GM12878 (cell line): Measurements from ENCODE around the gene OR2Y1. TPM values are rescaled to one million over a fixed set of nuclear protein-coding genes. Genes with fewer than 3 reads are reported as not detected.

Experiments
- ATAC-seq: fragments of 200-7000 bp; cut with Tn5 transposase; 3 replicates; pipeline ENCODE4 v1.9.1; 2020; ENCODE audit warnings: mild to moderate bottlenecking, moderate library complexity
- BruUV-seq: library from RNA; stranded (reverse); fragments of 400-500 nt; replicated peaks from 2 replicates; lab custom pipeline; 2021; lab: Mats Ljungman, UMichigan
- CTCF ChIA-PET: fragments of 300-600 bp; sonication (Branson Sonifier 250); formaldehyde crosslinking; extraction: SDS; loops from one replicate; lab custom pipeline; 2021; ENCODE audit warnings: inconsistent platforms; lab: Yijun Ruan, JAX
- POLR2A ChIA-PET: fragments of 350-600 bp; formaldehyde crosslinking; extraction: SDS; loops from one replicate; lab custom pipeline; 2021; ENCODE audit warnings: inconsistent platforms; lab: Charles Lee
- RAD21 ChIA-PET: fragments of 300-600 bp; sonication (Branson Sonifier 250); formaldehyde crosslinking; loops from one replicate; lab custom pipeline; 2023; ENCODE audit warnings: antibody characterized with exemption; ENCODE audit not compliant: unreplicated experiment; lab: Charles Lee
- SMC1A ChIA-PET: fragments of 300-600 bp; sonication (Branson Sonifier 250); formaldehyde crosslinking; loops from one replicate; lab custom pipeline; 2023; ENCODE audit not compliant: unreplicated experiment, uncharacterized antibody; lab: Charles Lee
- DNase-seq: peaks from one replicate; pipeline ENCODE4 v3.0.0-alpha.2; 2011; ENCODE audit warnings: low read depth, low spot score
- FAIRE-seq: peaks from 3 replicates; lab custom pipeline; 2011; peaks lifted over from hg19 to GRCh38; lab: Jason Lieb, UNC
- H2AFZ ChIP-seq: 2 replicates; pipeline ENCODE4 v1.6.0; 2011; ENCODE audit warnings: low read depth, low read length, control low read depth; ENCODE audit not compliant: control insufficient read depth
- H3K27ac ChIP-seq: 2 replicates; pipeline ENCODE4 v1.5.1; 2011; ENCODE audit warnings: control low read depth; ENCODE audit not compliant: control insufficient read depth, insufficient read depth
- H3K27me3 ChIP-seq, 2 experiments: replicated peaks in 1 of 2; 2 replicates each; pipeline versions ENCODE4 v1.6.0 to v1.6.1; 2011; ENCODE audit warnings: low read length in 1 of 2; ENCODE audit not compliant: control insufficient read depth in 2 of 2, insufficient read depth in 2 of 2
- H3K36me3 ChIP-seq, 2 experiments: 2 replicates each; pipeline ENCODE4 v1.5.1; 2011; ENCODE audit warnings: low read length in 1 of 2; ENCODE audit not compliant: control insufficient read depth in 2 of 2, insufficient read depth in 2 of 2
- H3K4me1 ChIP-seq: 2 replicates; pipeline ENCODE4 v1.6.1; 2011; ENCODE audit warnings: mild to moderate bottlenecking, low read length, moderate library complexity, mixed read lengths; ENCODE audit not compliant: control insufficient read depth, insufficient read depth
- H3K4me2 ChIP-seq: 2 replicates; pipeline ENCODE4 v1.6.0; 2011; ENCODE audit warnings: control low read depth; ENCODE audit not compliant: control insufficient read depth, insufficient read depth
- H3K4me3 ChIP-seq: fragments of 200-600 bp; sonication (generic); 2 replicates; pipeline ENCODE4 v1.5.1; 2016
- H3K79me2 ChIP-seq: 2 replicates; pipeline ENCODE4 v1.6.0; 2011; ENCODE audit warnings: low read length; ENCODE audit not compliant: control insufficient read depth, insufficient read depth
- H3K9ac ChIP-seq: 2 replicates; pipeline ENCODE4 v1.8.0; 2011; ENCODE audit warnings: low read length, control low read depth, mixed read lengths; ENCODE audit not compliant: control insufficient read depth, insufficient read depth
- H3K9me3 ChIP-seq: replicated peaks from 3 replicates; pipeline ENCODE4 v1.5.1; 2011; ENCODE audit warnings: mild to moderate bottlenecking, low read length; ENCODE audit not compliant: control insufficient read depth, insufficient read depth
- H4K20me1 ChIP-seq: 2 replicates; pipeline ENCODE4 v1.6.0; 2011; ENCODE audit not compliant: control insufficient read depth, insufficient read depth
- BCL11A ChIP-seq: IDR thresholded peaks from 2 replicates; pipeline ENCODE4 v1.6.1; 2011; ENCODE audit warnings: low read depth, low read length
- CBX3 ChIP-seq: fragments of 200-600 bp; sonication (generic); IDR thresholded peaks from 2 replicates; pipeline ENCODE4 v1.6.1; 2016; ENCODE audit warnings: low read depth, borderline replicate concordance
- CHD1 ChIP-seq: IDR thresholded peaks from 2 replicates; pipeline ENCODE4 v1.6.1; 2012; ENCODE audit warnings: low read depth, low read length, improper control_type of control experiment
- DPF2 ChIP-seq: fragments of 450-650 bp; IDR thresholded peaks from 2 replicates; pipeline ENCODE4 v1.6.1; 2017; ENCODE audit warnings: mild to moderate bottlenecking
- EP300 ChIP-seq, 2 experiments: fragments of 150-350 bp in 1 of 2; IDR thresholded peaks; 2 replicates each; pipeline ENCODE4 v1.6.1; 2011 to 2012; ENCODE audit warnings: low read depth in 2 of 2, low read length in 2 of 2, borderline replicate concordance in 1 of 2, improper control_type of control experiment in 1 of 2, inconsistent platforms in 1 of 2; ENCODE audit not compliant: control insufficient read depth in 1 of 2
- FOXM1 ChIP-seq: IDR thresholded peaks from 2 replicates; pipeline ENCODE4 v1.6.1; 2012; ENCODE audit warnings: low read depth, mild to moderate bottlenecking, inconsistent platforms, low read length, moderate library complexity
- HDAC2 ChIP-seq: fragments of 200-600 bp; sonication (generic); IDR thresholded peaks from 2 replicates; pipeline ENCODE4 v1.6.1; 2017
- IKZF1 ChIP-seq: fragments of 450-650 bp; conservative IDR thresholded peaks from 2 replicates; pipeline ENCODE4 v1.6.1; 2017; ENCODE audit warnings: antibody characterized with exemption, mild to moderate bottlenecking
- MLLT1 ChIP-seq: fragments of 450-650 bp; IDR thresholded peaks from 2 replicates; pipeline ENCODE4 v1.6.1; 2016; ENCODE audit warnings: mild to moderate bottlenecking
- NFYB ChIP-seq: IDR thresholded peaks from 2 replicates; pipeline ENCODE4 v1.6.1; 2011; ENCODE audit warnings: low read depth, mild to moderate bottlenecking, low read length, improper control_type of control experiment, moderate library complexity; ENCODE audit not compliant: insufficient read depth
- NR2C1 ChIP-seq: fragments of 450-650 bp; IDR thresholded peaks from 2 replicates; pipeline ENCODE4 v1.6.1; 2017; ENCODE audit warnings: antibody characterized with exemption, mild to moderate bottlenecking, moderate library complexity
- POU2F2 ChIP-seq: IDR thresholded peaks from 3 replicates; pipeline ENCODE4 v1.6.1; 2011; ENCODE audit warnings: low read depth, mild to moderate bottlenecking, low read length, borderline replicate concordance
- RELA ChIP-seq: fragments of 450-650 bp; IDR thresholded peaks from 2 replicates; pipeline ENCODE4 v1.8.0; 2014; ENCODE audit warnings: borderline replicate concordance; ENCODE audit not compliant: partially characterized antibody
- SUPT20H ChIP-seq: IDR thresholded peaks from 2 replicates; pipeline ENCODE4 v1.6.1; 2011; ENCODE audit warnings: low read depth, mild to moderate bottlenecking, low read length, moderate library complexity, borderline replicate concordance; ENCODE audit not compliant: control insufficient read depth
- TBL1XR1 ChIP-seq: IDR thresholded peaks from 2 replicates; pipeline ENCODE4 v1.6.1; 2012; ENCODE audit warnings: low read depth, low read length, improper control_type of control experiment
- TCF3 ChIP-seq: IDR thresholded peaks from 2 replicates; pipeline ENCODE4 v1.6.1; 2012; ENCODE audit warnings: low read depth, mild to moderate bottlenecking, low read length, borderline replicate concordance; ENCODE audit not compliant: insufficient read depth
- ZNF217 ChIP-seq: fragments of 450-650 bp; IDR thresholded peaks from 2 replicates; pipeline ENCODE4 v1.6.1; 2017; ENCODE audit warnings: antibody characterized with exemption, mild to moderate bottlenecking
- ZZZ3 ChIP-seq: IDR thresholded peaks from 2 replicates; pipeline ENCODE4 v1.6.1; 2011; ENCODE audit warnings: low read depth; ENCODE audit not compliant: control insufficient read depth, insufficient read length
- WGBS: methylation state at CpG from one replicate; pipeline ENCODE4 v1.1.6; 2016; ENCODE audit warnings: low lambda C conversion rate; ENCODE audit not compliant: insufficient replicate concordance, insufficient coverage; ENCODE audit errors: missing lambda C conversion rate; 5-methylcytosine and 5-hydroxymethylcytosine counted together
- in situ Hi-C: fragments of 300-500 bp; cut with MboI; formaldehyde crosslinking; loops from 9 replicates; pipeline ENCODE4 v1.14.3; 2018; ENCODE audit warnings: mixed read lengths
- intact Hi-C: fragments of 100-400 bp; cut with micrococcal nuclease; formaldehyde crosslinking; loops from one replicate; pipeline ENCODE4 v1.14.2; 2022; ENCODE audit not compliant: unreplicated experiment
- polyA plus RNA-seq, 11 experiments: library from polyadenylated mRNA; depleted of rRNA in 4 of 11; unstranded in 6 of 11; stranded (reverse) in 5 of 11; fragments of >200 nt; fragmentation: Nextera tagmentation in 4 of 11; fragmentation: Illumina TruSeq in 1 of 11; extraction: Ambion mirVana in 4 of 11; extraction: Trizol in 1 of 11; gene quantifications; 1 replicate in 1 of 11; 2 replicates in 10 of 11; pipeline versions ENCODE4 v1.2.1 to v1.2.3, GENCODE V29; 2011 to 2016; ENCODE audit warnings: inconsistent platforms in 2 of 11, missing spikeins in 2 of 11, low read depth in 1 of 11
- total RNA-seq, 4 experiments: library from RNA; depleted of rRNA in 3 of 4; stranded (reverse); fragments of >200 nt in 3 of 4; fragmentation: Illumina TruSeq in 1 of 4; extraction: Trizol in 1 of 4; gene quantifications; 2 replicates each; pipeline versions ENCODE4 v1.2.1 to v1.2.3, GENCODE V29; 2013 to 2021

The OR2Y1 gene
- total and polyA plus RNA-seq, 10 of the 15 experiments (the other 5 are each of a cell fraction or from before 2014, with no cell fraction given): not detected

GRCh38 chr5:180785794-180786221 is 46.0 kb upstream of the OR2Y1 start:
- Histone ChIP-seq H2AFZ (no peak overlapping the region), H3K4me1 (no peaks in the 10 kb centered on the region), H3K9me3 (no peaks in the 10 kb centered on the region), H3K4me3 (no peak overlapping the region), H3K9ac (no peak overlapping the region), H3K79me2 (no peaks in the 10 kb centered on the region; the same call in 1 of the 2 replicates), H3K27me3 (no peaks in the 10 kb centered on the region), H3K27ac (no peak overlapping the region), H4K20me1 (no peaks in the 10 kb centered on the region), H3K36me3 (peaks cover 9 to 12% of the 10 kb centered on the region in 2 experiments; a peak in 3 of 4 replicates), H3K4me2 (no peak overlapping the region)
- TF ChIP-seq IKZF1: no peak
- no peak for TF ChIP-seq TCF3
- TF ChIP-seq ZZZ3: no peak
- no peak for TF ChIP-seq CHD1
- TF ChIP-seq DPF2: no peak
- TF ChIP-seq EP300 (IDR thresholded peaks at IDR 0.05; ENCODE audit: borderline replicate concordance in 1 of 2, control insufficient read depth in 1 of 2, low read depth in 2 of 2, low read length in 2 of 2): no peak
- no peak for TF ChIP-seq TBL1XR1
- TF ChIP-seq ZNF217: no peak
- no peak for TF ChIP-seq FOXM1
- TF ChIP-seq NR2C1: no peak
- no peak for TF ChIP-seq NFYB
- no peak for TF ChIP-seq BCL11A
- TF ChIP-seq CBX3: no peak
- TF ChIP-seq POU2F2: no peak
- no peak for TF ChIP-seq RELA
- no peak for TF ChIP-seq SUPT20H
- no peak for TF ChIP-seq MLLT1
- no peak for TF ChIP-seq HDAC2
- DNase-seq: no peak
- 44% methylated on average over 5 of the region's 5 CpGs for WGBS
- SMC1A ChIA-PET: interaction anchor here (1.1 kb wide), 2 partner anchors 13 to 75 kb away, joined by 3 to 4 read pairs; no protein-coding TSS in a partner anchor
- intact Hi-C loops (loop anchor here (2.0 kb wide), 1 partner anchor 83 kb away; no protein-coding TSS in a partner anchor), in situ Hi-C loops (no loop called here)
- no peak for ATAC-seq
- FAIRE-seq: no peak
- POLR2A ChIA-PET: interaction anchor here (1.0 kb wide), 2 partner anchors 45 to 99 kb away, joined by 3 to 4 read pairs; no protein-coding TSS in a partner anchor
- BruUV-seq: no TSS peak
- RAD21 ChIA-PET: interaction anchor here (0.7 to 1.0 kb wide), 4 partner anchors 10 to 75 kb away, joined by 3 read pairs; no protein-coding TSS in a partner anchor
- CTCF ChIA-PET: interaction anchor here (0.8 to 7.0 kb wide), 7 partner anchors 10 to 382 kb away, joined by 3 to 50 read pairs (median 3); no protein-coding TSS in a partner anchor
